KBM-7 (cell line): ENCODE results near the gene FGF12.
"Not testable (repeated sequence)": the region's sequence is repeated elsewhere in the genome, so short reads cannot be mapped to it uniquely, and the experiment has no call there.

ENCODE experiments used
- DNase-seq: peaks from one replicate; pipeline ENCODE4 v3.0.0-alpha.2; 2015
- in situ Hi-C: fragments of 300-500 bp; cut with MboI; formaldehyde crosslinking; loops from 2 replicates; pipeline ENCODE4 v1.14.3; 2020; ENCODE audit warnings: low sequenced_read_pairs, low pct_unique_long_range_greater_than_20kb, mixed read lengths

FGF12 gene

DNA sequence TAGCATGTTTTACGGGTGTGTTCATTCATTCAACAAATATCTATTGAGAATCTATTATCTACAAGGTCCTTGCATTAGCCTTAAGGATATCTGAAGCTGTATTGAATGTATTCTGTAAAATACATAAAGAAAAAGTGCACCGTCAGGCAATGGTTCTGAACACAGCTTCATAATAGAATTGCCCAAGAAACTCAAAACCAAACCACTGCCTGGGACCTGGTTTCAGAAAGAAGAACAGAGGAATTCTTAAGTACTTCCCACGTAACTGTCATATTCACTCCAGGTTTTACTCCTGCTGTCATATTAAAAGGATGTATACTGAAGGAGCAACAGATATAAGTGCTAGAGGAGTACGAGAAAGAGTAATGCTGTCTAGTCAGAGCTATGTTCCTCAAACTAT lies 115.9 kb downstream of the FGF12 start:
- in situ Hi-C loops: no loop called here
- DNase-seq: no peak

DNA sequence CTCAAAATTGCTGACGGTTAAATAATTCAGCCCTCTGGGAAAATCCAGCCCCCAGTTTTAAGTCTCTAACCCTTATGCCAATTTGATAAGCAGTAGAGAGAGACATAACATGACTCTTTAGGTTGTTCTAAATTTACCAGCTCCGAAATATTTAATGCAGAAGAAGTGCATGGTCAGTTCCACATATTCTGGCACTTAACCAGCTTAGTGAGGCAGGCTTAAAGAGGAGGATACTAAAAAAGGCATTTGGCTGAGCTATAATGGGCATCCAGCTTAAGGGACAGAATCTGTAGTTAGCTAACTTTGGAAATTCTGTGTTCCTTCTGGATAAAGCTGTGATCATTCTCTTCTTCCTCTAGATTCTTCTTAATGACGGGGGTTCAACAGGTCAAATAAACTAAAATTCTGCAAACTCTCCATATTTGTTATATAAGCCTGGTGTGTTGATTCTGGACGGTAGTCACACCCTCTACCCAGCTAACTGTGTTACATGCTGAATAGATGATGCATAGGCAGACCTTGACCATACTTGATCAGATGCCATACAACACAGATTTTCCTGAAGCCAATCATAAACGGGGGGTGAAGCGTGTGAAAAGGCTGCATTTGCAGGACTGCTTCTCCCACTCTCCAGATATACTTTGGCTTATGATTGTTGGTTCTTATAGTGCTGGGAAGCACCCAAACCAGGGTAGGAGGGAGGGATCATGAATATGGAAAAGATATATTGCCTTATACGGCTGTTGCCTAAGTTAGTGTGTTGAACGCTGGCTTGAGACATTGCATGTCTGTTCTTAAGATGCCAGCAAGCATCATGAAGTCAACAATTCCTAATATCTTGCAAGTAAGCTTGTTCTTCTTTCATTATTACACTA lies 118.4 kb downstream of the FGF12 start:
- in situ Hi-C loops: no loop called here
- DNase-seq: no peak

DNA sequence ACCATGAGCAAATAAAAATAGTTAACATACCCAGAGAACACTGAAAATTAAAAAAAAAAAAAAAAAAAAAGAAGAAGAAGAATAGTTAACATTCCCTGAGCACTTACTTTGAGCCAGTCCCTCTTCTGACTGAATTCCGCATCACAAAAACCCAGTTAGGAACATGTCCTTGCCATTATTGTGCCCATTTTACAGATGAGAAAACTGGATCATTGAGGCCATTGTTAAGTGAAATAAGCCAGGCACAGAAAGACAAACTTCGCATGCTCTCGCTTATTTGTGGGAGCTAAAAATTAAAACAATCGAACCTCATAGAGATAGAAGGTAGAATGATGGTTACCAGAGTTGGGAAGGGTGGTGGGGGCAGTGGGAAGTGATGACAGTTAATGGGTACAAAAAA lies 119.5 kb downstream of the FGF12 start:
- DNase-seq: no peak
- in situ Hi-C loops: no loop called here

DNA sequence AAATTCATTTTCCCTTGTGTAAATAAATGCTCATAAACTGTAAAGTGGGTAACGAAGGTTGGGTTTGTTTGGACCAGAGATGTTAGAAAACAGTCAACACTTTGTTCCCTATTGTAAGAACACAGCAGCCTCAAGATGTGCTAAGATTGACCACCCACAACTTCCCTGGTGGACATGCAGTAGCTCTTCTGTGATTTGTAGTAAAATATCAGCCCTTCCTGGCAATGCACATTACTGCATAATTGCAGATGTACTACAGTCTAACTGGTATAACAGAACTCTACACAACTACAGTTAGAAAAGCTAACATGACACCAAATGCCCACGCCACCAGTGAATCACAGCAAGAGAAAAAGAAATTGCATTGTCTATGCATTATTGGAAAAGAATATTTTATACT lies 129.4 kb downstream of the FGF12 start:
- in situ Hi-C loops: no loop called here
- no peak for DNase-seq

DNA sequence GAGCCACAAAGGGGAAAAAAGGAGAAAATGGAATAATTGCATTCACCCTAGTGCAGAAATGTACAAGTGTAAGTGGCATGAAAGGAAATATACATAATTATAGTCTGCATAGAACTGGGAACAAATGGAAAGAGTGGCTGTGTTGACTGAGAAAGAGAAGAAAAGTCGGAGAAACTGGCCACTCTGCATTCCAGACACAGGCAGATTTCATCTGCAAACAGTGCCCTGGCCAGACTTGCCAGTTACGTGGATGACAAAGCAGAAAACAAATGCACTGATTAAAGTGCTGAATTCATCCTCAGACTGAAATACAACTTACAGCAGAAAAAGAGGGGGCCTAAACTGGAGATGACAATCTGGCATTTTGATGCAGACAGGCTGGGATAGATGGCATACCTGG lies 129.8 kb downstream of the FGF12 start:
- DNase-seq: no peak
- in situ Hi-C loops: no loop called here

DNA sequence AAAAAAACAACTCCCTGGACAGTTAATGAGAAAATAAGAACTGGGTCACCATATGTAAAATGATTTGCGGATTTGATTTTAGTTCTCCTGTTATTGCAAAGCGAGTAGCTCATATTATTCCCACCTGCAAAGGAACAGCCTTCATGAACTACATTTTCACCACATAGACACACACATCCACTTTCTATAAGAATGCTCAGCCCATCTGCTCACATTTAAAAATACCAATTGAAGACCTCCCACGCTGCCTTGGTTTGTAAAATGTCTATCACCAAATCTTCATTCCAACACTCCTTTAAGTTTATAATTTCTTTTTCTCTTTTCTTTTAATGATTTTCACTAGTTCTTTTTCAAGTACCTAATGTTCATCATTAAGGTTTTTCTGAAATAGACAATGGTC lies 148.6 kb downstream of the FGF12 start:
- in situ Hi-C loops: no loop called here
- DNase-seq: no peak

DNA sequence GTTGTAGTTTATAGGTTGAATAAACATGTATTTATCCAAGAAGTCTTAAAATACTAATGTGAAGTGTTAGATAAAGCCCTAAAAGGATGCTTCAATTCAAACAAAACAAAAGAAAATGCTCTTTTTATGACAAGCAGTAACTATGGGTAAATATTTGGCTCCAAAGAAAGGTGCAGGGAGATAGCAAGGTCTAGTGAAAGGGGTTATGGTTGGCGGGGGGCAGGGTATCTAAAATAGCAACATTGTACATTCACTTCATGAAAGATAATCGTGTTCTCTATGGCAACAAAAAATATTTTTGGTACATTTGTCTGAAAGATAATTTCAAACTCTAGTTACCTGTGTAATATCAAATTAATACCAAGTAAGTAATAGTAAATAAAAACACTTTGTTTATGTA lies 149.5 kb downstream of the FGF12 start:
- in situ Hi-C loops: no loop called here
- no peak for DNase-seq

DNA sequence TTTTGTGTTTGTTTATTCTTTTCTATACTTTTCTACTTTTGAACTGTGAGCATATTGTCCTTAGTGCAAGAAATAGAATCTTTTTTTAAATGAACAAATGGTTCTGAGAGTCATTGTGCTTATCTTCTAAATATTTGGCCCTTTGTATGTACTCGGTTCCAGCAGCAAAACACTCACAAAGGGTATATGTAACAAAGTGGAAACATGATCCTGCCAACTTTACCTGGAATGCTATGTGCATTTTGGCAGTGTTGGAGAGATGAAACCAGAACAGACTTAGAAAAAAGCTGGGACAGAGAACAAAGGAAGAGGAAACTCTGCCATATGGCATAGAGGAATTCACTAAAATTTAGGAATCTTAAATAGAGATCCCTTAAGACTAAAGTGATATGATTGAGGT lies 150.1 kb downstream of the FGF12 start:
- in situ Hi-C loops: no loop called here
- DNase-seq: no peak

DNA sequence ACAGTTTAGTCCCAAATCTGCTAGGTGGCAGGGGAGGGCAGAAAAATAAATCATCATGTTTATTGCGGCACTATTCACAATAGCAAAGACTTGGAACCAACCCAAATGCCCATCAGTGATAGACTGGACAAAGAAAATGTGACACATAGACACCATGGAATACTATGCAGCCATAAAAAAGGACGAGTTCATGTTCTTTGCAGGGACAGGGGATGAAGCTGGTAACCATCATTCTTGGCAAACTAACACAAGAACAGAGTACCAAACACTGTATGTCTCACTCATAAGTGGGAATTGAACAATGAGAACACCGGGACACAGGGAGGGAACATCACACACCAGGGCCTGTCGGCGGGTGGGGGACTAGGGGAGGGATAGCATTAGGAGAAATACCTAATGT lies 150.6 kb downstream of the FGF12 start:
- DNase-seq, in situ Hi-C loops: not testable (repeated sequence)

DNA sequence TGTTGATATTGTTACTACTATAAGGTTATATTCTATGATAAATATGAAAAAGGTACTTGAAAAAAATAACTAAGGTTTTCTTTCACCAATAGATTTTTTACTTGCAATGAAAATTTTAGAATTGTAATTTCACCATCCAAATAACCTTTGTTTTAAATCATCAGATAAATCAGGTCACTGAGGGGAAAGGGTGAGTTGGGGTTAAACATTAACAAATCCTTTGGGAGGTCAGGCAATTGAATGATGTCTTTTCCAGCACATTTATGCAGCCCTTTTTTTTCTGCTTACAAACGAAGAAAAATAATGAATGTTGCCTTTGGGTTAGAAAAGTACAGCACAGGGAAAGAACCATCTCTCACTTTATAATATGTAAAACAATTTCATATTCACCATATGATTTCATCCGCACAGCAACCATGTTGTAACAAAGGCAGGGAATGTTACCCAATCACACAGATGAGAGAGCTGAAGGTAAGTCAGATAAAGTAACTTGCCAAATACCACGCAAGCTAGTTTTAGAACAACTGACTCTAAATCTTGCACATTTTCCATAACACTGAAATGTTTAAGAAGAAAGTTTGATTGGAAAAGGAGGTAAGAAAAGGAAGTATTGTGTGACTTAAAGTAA lies 151.3 kb downstream of the FGF12 start:
- in situ Hi-C loops: no loop called here
- DNase-seq: no peak

DNA sequence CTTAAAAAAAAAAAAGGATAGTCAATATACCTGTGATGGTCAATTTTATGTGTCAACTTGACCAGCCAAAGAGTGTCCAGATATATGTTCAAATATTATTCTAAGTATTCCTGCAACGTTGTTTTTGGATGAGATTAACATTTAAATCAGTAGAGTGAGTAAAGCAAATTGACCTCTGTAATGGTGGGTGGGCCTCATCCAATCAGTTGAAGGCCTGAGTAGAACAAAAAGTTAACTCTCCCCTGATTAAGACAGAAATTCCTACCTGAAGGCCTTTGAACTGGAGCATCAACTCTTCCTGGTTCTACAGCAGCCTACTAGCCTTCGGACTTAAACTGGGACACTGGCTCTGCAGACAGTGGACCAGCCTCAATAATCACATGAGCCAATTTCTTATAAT lies 154.1 kb downstream of the FGF12 start:
- no peak for DNase-seq
- in situ Hi-C loops: no loop called here

DNA sequence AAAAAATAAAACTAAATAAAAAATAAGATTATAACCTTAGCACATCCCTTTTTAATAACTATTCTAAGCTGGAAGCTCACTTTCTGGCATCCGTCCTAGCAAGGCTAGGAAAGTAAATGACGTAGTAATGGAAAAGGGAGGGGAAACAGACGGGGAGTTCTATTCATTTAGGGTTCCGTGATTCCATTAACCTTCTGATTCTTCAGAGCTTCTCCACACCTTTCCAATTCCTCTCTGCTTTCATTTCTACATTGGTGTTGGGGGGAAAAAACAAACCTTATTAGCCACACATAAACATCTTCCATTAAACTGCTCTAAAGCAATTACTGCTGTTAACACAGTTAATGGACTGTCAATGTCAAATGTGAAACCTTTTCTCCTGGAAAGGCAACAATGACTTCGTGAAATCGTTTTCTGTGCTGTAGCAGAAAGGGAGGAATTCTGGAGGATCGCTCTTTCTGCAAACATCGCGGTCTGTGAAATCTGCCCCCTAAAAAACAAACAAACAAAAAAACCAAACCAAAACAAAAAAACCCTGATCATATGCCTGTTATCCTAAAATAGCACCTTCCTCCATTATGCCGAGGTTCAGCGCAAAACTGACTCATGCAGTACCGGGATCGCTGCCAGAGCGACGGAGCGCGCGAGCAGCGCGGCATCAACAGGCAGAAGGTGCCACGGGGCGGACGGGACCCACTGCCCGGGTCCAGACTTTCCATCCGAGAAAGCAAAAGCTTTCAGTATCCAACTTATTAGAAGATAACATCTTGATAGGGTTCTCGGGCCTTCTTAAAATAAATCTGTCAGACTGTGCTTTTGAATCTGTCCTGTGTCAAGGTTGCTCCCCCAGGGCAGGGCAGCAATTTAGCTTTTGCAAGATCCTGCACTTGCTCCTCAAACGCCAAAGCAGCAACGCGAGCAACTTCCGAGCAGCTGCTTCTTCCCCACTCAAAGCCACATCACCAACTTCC lies 156.2 kb downstream of the FGF12 start:
- DNase-seq: peak; percentile 19
- in situ Hi-C loops: no loop called here

DNA sequence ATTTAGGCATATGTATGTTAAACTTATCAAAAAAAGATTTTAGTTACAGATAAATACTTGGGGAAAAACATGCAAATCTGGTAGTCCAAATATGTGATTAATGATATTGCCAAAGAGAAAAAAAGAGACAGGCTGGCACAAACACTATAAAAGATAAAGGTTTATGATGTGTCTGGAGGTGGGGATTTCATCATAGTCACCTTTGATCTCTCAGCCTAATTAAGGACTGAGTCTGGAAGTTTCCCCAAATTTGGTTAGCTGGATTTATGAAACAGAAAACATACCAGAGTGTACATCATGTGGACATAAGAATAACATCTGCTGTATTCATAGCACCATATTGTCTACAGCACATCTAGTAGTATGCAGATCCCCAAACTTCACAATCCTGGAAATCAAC lies 157.0 kb downstream of the FGF12 start:
- no peak for DNase-seq
- in situ Hi-C loops: no loop called here

DNA sequence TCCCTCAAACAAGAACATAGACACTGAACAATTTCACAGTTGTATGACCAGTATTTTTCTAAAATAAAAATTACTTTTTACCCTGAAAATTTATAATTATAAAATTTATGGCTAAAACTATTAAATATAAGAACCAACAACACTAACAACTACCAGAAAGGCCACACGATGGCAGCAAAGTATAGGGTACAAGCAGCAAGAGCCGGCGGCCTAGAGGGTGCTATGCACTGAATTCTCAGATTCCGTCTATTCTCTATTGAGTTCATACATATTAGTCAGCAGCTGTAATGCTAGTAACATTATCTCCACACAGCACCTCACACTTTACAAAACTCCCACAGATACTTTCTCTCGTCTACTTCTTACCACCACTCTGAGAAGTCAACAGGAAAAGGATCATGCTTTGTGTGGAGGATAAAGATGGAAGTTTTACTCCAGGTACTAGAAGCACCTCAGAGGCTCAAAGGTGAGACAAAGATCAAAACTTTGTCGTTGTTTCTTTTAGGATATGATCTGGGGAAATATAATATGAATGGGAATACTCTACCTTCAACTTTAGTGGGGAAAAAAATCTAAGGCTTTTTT lies 160.5 kb downstream of the FGF12 start:
- peak; percentile 58 for DNase-seq
- in situ Hi-C loops: no loop called here

DNA sequence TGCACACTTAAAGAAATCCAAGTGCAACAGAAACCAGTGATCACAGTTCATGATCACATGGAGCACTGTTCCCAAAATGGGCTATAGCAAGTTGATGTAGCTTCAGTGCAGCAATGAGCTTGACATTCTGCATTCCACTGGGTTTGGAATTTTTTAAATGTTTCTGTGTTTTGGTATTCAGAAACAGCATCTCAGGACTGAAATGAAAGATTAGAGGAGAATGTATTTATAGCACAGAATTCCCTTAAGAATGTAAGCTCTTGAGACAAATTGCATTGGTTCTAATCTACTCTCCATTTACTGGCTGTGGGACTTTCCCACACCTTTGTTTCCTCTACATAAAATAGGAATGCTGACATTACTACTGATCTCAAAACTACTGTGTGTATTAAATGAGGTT lies 162.7 kb downstream of the FGF12 start:
- no peak for DNase-seq
- in situ Hi-C loops: no loop called here

DNA sequence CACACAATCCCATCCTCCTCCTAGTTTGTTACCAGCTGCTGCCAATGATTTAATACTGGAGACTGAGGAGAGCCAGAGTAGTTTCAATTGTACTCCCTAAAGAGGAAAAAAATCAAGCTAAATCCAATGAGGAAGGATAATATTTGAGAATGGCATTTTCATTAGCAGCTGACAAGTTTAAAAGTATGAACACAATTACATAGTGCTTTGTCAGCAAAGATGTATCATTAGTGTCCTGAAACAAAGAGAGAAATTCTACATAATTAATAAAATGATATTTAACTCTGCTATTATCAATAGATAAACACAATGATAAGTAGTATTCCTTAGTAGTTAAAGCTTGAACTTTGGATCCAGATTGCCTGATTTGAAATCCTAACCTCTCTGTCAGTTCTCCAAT lies 163.9 kb downstream of the FGF12 start:
- in situ Hi-C loops: no loop called here
- DNase-seq: no peak

DNA sequence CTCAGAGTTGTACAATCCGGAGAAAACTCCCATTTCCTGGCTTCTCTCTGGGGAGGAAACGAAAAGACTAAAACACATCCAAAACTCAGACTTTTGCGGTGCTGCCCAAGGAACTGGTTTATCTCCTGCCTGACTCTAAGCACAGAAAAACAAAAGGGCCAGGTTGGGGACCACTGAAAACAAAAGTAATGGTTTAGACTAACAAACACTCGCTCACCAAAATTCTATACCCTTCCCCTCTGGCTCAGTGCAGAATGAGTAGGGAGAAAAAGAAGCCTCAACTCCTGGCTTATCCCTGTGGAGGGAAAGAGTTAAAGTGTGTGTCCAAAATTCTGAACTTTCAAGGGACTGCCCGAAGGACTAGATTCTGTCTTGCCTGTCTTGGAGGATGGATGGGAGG lies 173.6 kb downstream of the FGF12 start:
- in situ Hi-C loops: no loop called here
- DNase-seq: no peak

DNA sequence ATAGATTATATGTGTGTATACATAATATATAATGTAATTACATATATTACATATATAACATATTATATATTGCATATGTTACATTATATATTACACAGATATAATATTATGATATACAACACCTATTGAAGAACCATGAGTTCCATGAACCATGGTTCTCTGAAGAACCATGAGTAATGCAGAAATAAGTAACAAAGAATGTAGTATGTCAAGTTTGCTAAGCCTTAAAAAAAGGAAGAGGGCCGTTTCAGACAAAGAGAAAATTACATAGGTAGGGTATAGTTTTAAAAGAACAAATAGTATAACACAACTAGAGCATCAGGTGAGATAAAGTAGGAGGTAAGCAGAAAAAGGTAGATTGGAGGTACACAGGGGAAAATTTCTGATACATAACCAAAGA lies 177.0 kb downstream of the FGF12 start:
- DNase-seq: no peak
- in situ Hi-C loops: no loop called here

DNA sequence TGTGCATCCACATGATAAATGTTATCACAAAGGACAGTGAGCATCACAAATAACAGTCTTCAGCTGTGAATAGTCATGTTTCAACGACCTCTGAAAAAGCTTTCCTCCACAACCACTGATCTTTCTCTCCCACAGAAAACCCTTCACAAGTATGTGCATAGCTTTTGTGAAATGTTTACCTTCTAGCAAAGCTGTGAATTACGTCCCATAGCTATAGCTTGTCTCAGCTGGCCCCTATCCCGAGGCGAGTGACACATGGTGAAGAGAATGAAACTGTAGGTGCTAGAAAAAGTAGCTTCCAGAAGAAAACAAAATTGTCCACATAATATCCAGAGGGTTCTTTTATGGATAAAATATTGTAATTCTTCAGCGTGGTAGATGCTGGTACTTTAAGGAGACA lies 182.0 kb downstream of the FGF12 start:
- in situ Hi-C loops: no loop called here
- no peak for DNase-seq
